Measurements from ENCODE around the gene NHLRC2. TPM values are rescaled to one million over a fixed set of nuclear protein-coding genes. Genes with fewer than 3 reads are reported as not detected.

NHLRC2 gene
- polyA plus RNA-seq, 1 donor from 2014 or later = 13.0 TPM

DNA sequence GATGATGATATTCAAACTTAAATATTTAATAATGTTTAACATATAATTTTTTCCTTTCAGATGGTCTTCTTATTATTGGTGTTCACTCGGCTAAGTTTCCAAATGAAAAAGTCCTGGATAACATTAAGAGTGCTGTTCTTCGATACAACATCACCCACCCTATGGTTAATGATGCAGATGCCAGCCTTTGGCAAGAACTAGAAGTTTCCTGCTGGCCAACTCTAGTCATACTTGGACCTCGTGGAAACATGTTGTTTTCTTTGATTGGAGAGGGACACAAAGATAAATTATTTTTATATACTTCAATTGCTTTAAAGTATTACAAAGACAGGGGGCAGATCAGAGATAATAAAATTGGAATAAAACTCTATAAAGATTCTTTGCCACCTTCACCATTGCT lies 22.0 kb downstream of the NHLRC2 start:
- no peak overlapping the region for H3K27ac ChIP-seq (ENCODE audit: low read length)
- H2AFZ ChIP-seq (ENCODE audit: low read depth, low read length) = no peak overlapping the region
- no peak for TF ChIP-seq MXI1 (conservative IDR thresholded peaks at IDR 0.05; ENCODE audit: poor library complexity, severe bottlenecking)
- no peak for TF ChIP-seq EZH2 (IDR thresholded peaks at IDR 0.05; ENCODE audit: borderline replicate concordance, insufficient read depth, low read length, poor library complexity, severe bottlenecking)
- no peak for TF ChIP-seq TAF1 (IDR thresholded peaks at IDR 0.05; ENCODE audit: low read depth)
- no peak for TF ChIP-seq POLR2AphosphoS5 (IDR thresholded peaks at IDR 0.05)
- TF ChIP-seq RAD21 (conservative IDR thresholded peaks at IDR 0.05) = no peak
- TF ChIP-seq, protein P1, sequence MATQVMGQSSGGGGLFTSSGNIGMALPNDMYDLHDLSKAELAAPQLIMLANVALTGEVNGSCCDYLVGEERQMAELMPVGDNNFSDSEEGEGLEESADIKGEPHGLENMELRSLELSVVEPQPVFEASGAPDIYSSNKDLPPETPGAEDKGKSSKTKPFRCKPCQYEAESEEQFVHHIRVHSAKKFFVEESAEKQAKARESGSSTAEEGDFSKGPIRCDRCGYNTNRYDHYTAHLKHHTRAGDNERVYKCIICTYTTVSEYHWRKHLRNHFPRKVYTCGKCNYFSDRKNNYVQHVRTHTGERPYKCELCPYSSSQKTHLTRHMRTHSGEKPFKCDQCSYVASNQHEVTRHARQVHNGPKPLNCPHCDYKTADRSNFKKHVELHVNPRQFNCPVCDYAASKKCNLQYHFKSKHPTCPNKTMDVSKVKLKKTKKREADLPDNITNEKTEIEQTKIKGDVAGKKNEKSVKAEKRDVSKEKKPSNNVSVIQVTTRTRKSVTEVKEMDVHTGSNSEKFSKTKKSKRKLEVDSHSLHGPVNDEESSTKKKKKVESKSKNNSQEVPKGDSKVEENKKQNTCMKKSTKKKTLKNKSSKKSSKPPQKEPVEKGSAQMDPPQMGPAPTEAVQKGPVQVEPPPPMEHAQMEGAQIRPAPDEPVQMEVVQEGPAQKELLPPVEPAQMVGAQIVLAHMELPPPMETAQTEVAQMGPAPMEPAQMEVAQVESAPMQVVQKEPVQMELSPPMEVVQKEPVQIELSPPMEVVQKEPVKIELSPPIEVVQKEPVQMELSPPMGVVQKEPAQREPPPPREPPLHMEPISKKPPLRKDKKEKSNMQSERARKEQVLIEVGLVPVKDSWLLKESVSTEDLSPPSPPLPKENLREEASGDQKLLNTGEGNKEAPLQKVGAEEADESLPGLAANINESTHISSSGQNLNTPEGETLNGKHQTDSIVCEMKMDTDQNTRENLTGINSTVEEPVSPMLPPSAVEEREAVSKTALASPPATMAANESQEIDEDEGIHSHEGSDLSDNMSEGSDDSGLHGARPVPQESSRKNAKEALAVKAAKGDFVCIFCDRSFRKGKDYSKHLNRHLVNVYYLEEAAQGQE (IDR thresholded peaks at IDR 0.05; ENCODE audit: borderline replicate concordance) = no peak
- TF ChIP-seq SMC3 (conservative IDR thresholded peaks at IDR 0.05; ENCODE audit: poor library complexity) = no peak
- no peak for TF ChIP-seq EP300 (conservative IDR thresholded peaks at IDR 0.05; ENCODE audit: poor library complexity, severe bottlenecking)
- TF ChIP-seq, protein P2, sequence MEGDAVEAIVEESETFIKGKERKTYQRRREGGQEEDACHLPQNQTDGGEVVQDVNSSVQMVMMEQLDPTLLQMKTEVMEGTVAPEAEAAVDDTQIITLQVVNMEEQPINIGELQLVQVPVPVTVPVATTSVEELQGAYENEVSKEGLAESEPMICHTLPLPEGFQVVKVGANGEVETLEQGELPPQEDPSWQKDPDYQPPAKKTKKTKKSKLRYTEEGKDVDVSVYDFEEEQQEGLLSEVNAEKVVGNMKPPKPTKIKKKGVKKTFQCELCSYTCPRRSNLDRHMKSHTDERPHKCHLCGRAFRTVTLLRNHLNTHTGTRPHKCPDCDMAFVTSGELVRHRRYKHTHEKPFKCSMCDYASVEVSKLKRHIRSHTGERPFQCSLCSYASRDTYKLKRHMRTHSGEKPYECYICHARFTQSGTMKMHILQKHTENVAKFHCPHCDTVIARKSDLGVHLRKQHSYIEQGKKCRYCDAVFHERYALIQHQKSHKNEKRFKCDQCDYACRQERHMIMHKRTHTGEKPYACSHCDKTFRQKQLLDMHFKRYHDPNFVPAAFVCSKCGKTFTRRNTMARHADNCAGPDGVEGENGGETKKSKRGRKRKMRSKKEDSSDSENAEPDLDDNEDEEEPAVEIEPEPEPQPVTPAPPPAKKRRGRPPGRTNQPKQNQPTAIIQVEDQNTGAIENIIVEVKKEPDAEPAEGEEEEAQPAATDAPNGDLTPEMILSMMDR (IDR thresholded peaks at IDR 0.05; ENCODE audit: poor library complexity, severe bottlenecking) = no peak
- H3K9ac ChIP-seq (ENCODE audit: low read length) = no peak overlapping the region
- peaks cover 5% of the 10 kb centered on the region for H3K36me3 ChIP-seq (ENCODE audit: insufficient read depth, low read length)
- no peaks in the 10 kb centered on the region for H3K27me3 ChIP-seq (ENCODE audit: insufficient read depth, low read depth, low read length)
- H3K4me2 ChIP-seq (ENCODE audit: low read length) = no peak overlapping the region
- H4K20me1 ChIP-seq (ENCODE audit: insufficient read depth) = no peaks in the 10 kb centered on the region
- no peaks in the 10 kb centered on the region for H3K9me3 ChIP-seq (ENCODE audit: low read length)
- no peak overlapping the region for H3K4me3 ChIP-seq (ENCODE audit: low read length)
- no peaks in the 10 kb centered on the region for H3K9me2 ChIP-seq (ENCODE audit: insufficient read depth, low read length)
- peaks cover 7% of the 10 kb centered on the region for H3K79me2 ChIP-seq (replicated peaks; ENCODE audit: insufficient read depth, low read length)
- H3F3A ChIP-seq (ENCODE audit: insufficient read depth, low read length, poor library complexity, severe bottlenecking) = no peaks in the 10 kb centered on the region

DNA sequence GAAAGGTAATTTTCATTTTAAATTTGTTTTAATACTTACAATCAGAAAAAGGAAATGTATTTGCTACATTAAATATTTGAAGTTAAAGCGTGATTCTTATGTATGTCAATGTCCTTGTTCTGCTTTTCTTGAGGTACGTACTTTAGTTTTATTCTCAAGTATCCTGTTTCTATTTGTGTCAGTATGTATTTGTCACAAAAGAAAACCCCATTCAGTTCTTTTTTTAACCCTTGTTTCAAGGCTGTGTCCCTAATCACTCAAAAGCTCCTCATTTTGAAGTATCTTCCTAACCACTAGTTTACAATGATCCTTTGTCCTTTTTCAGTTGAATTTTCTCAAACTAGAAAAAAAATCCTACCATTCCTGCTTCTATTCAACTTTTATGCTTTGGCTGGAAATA lies 25.2 kb downstream of the NHLRC2 start:
- TF ChIP-seq EZH2 (IDR thresholded peaks at IDR 0.05; ENCODE audit: borderline replicate concordance, insufficient read depth, low read length, poor library complexity, severe bottlenecking) (no peak), EP300 (conservative IDR thresholded peaks at IDR 0.05; ENCODE audit: poor library complexity, severe bottlenecking) (no peak)
- H3K36me3 ChIP-seq (ENCODE audit: insufficient read depth, low read length) = no peaks in the 10 kb centered on the region

DNA sequence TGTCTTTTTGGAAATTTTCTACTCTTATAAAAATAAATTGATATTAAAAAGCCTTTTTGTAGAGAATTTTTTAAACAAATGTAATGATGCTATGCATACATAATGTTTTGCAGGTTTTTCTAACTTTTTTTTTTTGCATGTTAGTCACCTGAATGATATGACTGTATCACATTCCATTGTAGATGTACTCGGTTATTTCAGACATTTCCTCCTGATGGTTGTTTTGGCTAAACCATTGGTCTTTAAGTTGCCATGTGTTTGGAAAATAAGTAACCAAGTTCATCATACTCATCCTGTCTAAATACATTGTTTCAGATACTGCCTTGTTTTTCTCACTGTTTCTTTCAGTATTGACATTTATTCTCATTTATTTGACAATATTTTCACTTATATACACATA lies 25.8 kb downstream of the NHLRC2 start:
- H3K9me3 ChIP-seq (ENCODE audit: low read length) = no peaks in the 10 kb centered on the region
- no peak overlapping the region for H2AFZ ChIP-seq (ENCODE audit: low read depth, low read length)
- H3K9me2 ChIP-seq (ENCODE audit: insufficient read depth, low read length) = no peaks in the 10 kb centered on the region
- no peaks in the 10 kb centered on the region for H3K27me3 ChIP-seq (ENCODE audit: insufficient read depth, low read depth, low read length)
- peaks cover 6% of the 10 kb centered on the region for H3K79me2 ChIP-seq (replicated peaks; ENCODE audit: insufficient read depth, low read length)
- H3F3A ChIP-seq (ENCODE audit: insufficient read depth, low read length, poor library complexity, severe bottlenecking) = no peaks in the 10 kb centered on the region
- H3K4me3 ChIP-seq (ENCODE audit: low read length) = no peak overlapping the region
- H3K4me2 ChIP-seq (ENCODE audit: low read length) = no peak overlapping the region
- H4K20me1 ChIP-seq (ENCODE audit: insufficient read depth) = no peaks in the 10 kb centered on the region
- TF ChIP-seq EZH2 (IDR thresholded peaks at IDR 0.05; ENCODE audit: borderline replicate concordance, insufficient read depth, low read length, poor library complexity, severe bottlenecking) (no peak), EP300 (conservative IDR thresholded peaks at IDR 0.05; ENCODE audit: poor library complexity, severe bottlenecking) (no peak)
- H3K27ac ChIP-seq (ENCODE audit: low read length) = no peak overlapping the region
- no peak overlapping the region for H3K9ac ChIP-seq (ENCODE audit: low read length)
- no peaks in the 10 kb centered on the region for H3K36me3 ChIP-seq (ENCODE audit: insufficient read depth, low read length)

More for the DNA sequence above, 25.2 kb downstream of the NHLRC2 start:
- Histone ChIP-seq H3K9me3 (ENCODE audit: low read length) (no peaks in the 10 kb centered on the region), H3K27me3 (ENCODE audit: insufficient read depth, low read depth, low read length) (no peaks in the 10 kb centered on the region), H2AFZ (ENCODE audit: low read depth, low read length) (no peak overlapping the region), H3K4me3 (ENCODE audit: low read length) (no peak overlapping the region), H3K27ac (ENCODE audit: low read length) (no peak overlapping the region), H4K20me1 (ENCODE audit: insufficient read depth) (no peaks in the 10 kb centered on the region), H3K9me2 (ENCODE audit: insufficient read depth, low read length) (no peaks in the 10 kb centered on the region), H3F3A (ENCODE audit: insufficient read depth, low read length, poor library complexity, severe bottlenecking) (no peaks in the 10 kb centered on the region), H3K4me2 (ENCODE audit: low read length) (no peak overlapping the region), H3K9ac (ENCODE audit: low read length) (no peak overlapping the region), H3K79me2 (replicated peaks; ENCODE audit: insufficient read depth, low read length) (peaks cover 6% of the 10 kb centered on the region)

Data from neural cell (in vitro differentiated cells).